Body of pancreas (tissue), 4 donors: Measurements from ENCODE around the gene ELF2.

Source experiments
- POLR2A ChIP-seq, 3 donors: fragments of 450-650 bp; IDR thresholded peaks; one replicate each; pipeline ENCODE4 v1.6.1; 2016; ENCODE audit warnings: antibody characterized with exemption in 3 of 3, mild to moderate bottlenecking in 2 of 3
- TF ChIP-seq, protein P1 (sequence below), 7 experiments: fragments of 450-650 bp in 4 of 7; fragments of 200-600 bp in 3 of 7; sonication (generic) in 3 of 7; IDR thresholded peaks; one replicate each; pipeline ENCODE4 v1.5.1; 2016 to 2019; ENCODE audit warnings: antibody characterized with exemption in 7 of 7

DNA sequence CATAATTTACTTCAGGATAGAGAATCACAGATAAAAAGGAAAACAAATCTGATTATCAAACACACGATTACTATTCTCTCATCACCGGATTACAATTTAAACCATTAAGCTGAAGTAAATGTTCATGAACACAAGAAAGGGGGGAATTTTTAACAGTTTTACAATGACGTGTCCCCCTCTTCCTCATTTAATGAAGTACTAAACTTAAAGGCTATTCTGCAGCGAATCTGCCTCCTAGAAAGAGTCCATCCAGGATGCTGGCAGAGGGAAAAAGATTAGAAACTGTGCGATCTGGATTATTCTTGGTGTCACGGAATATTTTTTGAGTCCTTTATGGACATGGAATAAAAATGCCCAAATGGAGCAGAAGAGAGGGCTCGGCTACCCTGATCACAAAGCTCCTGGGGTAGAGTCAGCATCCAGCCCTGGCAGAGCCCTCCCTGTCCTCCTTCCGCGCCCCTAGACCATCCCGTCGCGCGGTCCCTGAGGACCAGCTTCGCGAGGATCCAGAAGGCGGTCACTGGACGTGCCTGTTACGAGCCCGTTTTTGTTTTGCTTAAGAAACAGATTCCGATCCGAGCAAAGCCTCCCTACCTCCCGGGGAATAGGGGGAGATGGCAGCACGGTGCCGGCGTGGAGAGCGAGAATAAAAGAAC lies 1.2 kb downstream of the ELF2 start:
- TF ChIP-seq, protein P1, sequence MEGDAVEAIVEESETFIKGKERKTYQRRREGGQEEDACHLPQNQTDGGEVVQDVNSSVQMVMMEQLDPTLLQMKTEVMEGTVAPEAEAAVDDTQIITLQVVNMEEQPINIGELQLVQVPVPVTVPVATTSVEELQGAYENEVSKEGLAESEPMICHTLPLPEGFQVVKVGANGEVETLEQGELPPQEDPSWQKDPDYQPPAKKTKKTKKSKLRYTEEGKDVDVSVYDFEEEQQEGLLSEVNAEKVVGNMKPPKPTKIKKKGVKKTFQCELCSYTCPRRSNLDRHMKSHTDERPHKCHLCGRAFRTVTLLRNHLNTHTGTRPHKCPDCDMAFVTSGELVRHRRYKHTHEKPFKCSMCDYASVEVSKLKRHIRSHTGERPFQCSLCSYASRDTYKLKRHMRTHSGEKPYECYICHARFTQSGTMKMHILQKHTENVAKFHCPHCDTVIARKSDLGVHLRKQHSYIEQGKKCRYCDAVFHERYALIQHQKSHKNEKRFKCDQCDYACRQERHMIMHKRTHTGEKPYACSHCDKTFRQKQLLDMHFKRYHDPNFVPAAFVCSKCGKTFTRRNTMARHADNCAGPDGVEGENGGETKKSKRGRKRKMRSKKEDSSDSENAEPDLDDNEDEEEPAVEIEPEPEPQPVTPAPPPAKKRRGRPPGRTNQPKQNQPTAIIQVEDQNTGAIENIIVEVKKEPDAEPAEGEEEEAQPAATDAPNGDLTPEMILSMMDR (IDR thresholded peaks at IDR 0.05): peak in 2 of 7 experiments; percentile 4 to 18
- TF ChIP-seq POLR2A (IDR thresholded peaks at IDR 0.05): no peak
